Epithelial cell of alveolus of lung (primary cell): ENCODE measurements around the gene PLPP7. TPM values are rescaled to one million over a fixed set of nuclear protein-coding genes. Genes with fewer than 3 reads are reported as not detected.

Source experiments
- total RNA-seq: library from RNA; depleted of rRNA; stranded (reverse); fragments of >200 nt; gene quantifications from 2 replicates; pipeline ENCODE4 v1.2.1, GENCODE V29; 2015

PLPP7 gene
- 4.5 and 5.1 TPM in 2 replicates for total RNA-seq

DNA sequence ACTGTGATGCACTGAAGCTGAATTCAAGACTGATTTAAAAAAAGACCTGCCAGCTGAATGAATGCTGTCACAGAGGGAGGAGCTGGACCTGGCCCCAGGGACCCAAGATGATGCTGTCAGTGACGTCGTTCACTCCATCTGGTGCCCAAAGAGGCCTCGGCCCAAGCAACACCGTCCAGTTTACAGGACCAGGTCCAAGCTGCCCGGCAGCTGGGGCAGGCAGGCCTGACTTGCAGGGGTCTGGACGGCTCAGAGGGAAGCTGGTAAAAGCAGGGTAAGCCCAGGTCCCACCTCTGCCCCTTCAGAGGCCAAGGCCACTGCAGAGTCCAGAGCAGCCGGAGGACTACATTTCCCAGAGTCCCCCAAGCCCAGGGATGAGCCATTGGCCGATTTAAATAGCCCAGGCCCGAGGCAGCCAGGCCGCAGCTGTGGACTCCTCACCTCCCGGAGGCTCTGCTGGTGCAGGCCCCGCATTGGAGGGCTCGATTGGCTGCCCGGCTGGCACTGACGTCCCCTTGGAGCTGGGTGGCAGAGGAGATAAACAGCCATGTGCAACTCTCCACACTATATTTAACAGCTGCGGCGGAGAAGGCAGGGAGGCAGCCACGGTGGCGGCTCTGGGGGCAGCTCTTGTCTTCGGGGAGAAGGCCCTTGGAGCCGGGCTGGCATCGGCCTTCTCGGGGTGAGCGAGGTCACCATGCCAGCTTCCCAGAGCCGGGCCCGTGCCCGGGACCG lies at the start of gene PLPP7:
PLPP7 (plus strand) TSS at position 423 of the 735 bp plus-strand sequence; CDS start at position 698, 275 bp downstream.

DNA sequence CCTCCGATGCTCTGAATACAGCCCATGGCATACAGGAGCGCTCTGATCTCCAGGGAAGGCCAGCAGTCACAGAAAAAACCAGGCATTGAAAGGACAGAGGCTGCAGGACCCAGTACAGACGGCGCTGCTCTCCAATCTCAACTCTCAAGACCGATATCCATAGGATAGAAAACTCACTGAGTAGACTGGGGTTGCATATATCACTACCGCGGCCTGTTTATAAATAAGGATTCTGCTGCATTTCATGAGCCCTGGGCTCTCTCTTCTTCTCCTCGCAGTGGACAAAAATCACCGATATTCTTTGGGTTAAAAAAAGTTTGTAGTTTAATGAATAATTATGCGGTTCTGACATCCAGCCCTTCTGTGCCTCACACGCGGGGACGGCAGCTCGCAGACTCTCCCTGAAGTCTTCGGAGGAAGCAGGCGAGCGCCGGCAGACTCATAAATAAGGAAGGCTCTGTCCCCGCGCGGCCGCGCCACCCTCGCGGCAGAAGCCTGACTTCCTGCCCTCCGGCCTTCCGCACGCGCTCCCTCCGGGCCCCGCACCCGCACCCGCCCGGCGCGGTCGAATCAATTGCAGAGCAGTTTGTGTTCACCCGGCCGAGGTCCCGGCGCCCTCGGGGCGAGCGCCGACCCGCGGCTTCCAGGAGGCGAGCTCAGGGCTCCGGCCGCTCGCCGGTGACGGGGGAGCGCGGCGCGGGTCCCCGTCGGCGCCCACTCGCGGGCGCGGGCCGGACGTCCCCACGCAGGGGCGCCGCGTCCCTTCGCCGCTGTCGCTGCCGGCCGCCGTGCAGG lies 13.2 kb upstream of the PLPP7 start, which contains the start of gene FAM78A:
FAM78A (minus strand) TSS at position 417 of the 795 bp plus-strand sequence; CDS start at position 86, 331 bp downstream.

Other genes starting within 250 kb of the PLPP7 start
- 0.08 and 0.13 TPM in 2 replicates for gene AIF1L, start 193.2 kb upstream of the PLPP7 start, total RNA-seq
- gene NUP214, start 164.1 kb upstream of the PLPP7 start, total RNA-seq, result 15.1 and 30.6 TPM in 2 replicates
- 0.24 and 0.52 TPM in 2 replicates for gene FAM78A, start 13.2 kb upstream of the PLPP7 start, total RNA-seq
- gene PRRC2B, start 104.4 kb downstream of the PLPP7 start, total RNA-seq, result 65.2 and 76.7 TPM in 2 replicates
- gene POMT1, start 213.2 kb downstream of the PLPP7 start, total RNA-seq, result 19.9 and 38.7 TPM in 2 replicates
- 24.6 and 37.4 TPM in 2 replicates for gene UCK1, start 241.5 kb downstream of the PLPP7 start, total RNA-seq